ENCODE measurements around the gene VPS51.
A peak's percentile ranks its signal among the peaks of the same experiment; 100 is the strongest.

The VPS51 gene

GRCh38 chr11:65083834-65084597 lies 12.0 kb upstream of the VPS51 start, which contains the start of the genes CDCA5 and ZFPL1:
TSS of gene CDCA5 (minus strand) at chr11:65084040. CDS start at chr11:65083978, 62 bp downstream.
TSS of gene ZFPL1 (plus strand) at chr11:65084222. CDS start at chr11:65084699, 477 bp downstream.
- peak; percentile 99 for DNase-seq (ENCODE audit: low spot score)
- no peak for TF ChIP-seq CTCF (IDR thresholded peaks at IDR 0.05; ENCODE audit: extremely low read depth, insufficient read depth, missing control alignments)
- in situ Hi-C loops (cut with MboI; ENCODE audit: low pct_unique_long_range_greater_than_20kb, low sequenced_read_pairs, unreplicated experiment) = no loop called here

GRCh38 chr11:65084598-65085375 lies 11.2 kb upstream of the VPS51 start:
- no peak for DNase-seq (ENCODE audit: low spot score)
- TF ChIP-seq CTCF (IDR thresholded peaks at IDR 0.05; ENCODE audit: extremely low read depth, insufficient read depth, missing control alignments) = no peak
- in situ Hi-C loops (cut with MboI; ENCODE audit: low pct_unique_long_range_greater_than_20kb, low sequenced_read_pairs, unreplicated experiment) = no loop called here

GRCh38 chr11:65085446-65085845 lies 10.6 kb upstream of the VPS51 start:
- no peak for TF ChIP-seq CTCF (IDR thresholded peaks at IDR 0.05; ENCODE audit: extremely low read depth, insufficient read depth, missing control alignments)
- in situ Hi-C loops (cut with MboI; ENCODE audit: low pct_unique_long_range_greater_than_20kb, low sequenced_read_pairs, unreplicated experiment) = no loop called here

GRCh38 chr11:65086809-65087208 lies 9.2 kb upstream of the VPS51 start:
- in situ Hi-C loops (cut with MboI; ENCODE audit: low pct_unique_long_range_greater_than_20kb, low sequenced_read_pairs, unreplicated experiment) = no loop called here
- no peak for DNase-seq (ENCODE audit: low spot score)
- no peak for TF ChIP-seq CTCF (IDR thresholded peaks at IDR 0.05; ENCODE audit: extremely low read depth, insufficient read depth, missing control alignments)

More at GRCh38 chr11:65085446-65085845, 10.6 kb upstream of the VPS51 start:
- DNase-seq (ENCODE audit: low spot score) = no peak

- TF ChIP-seq CTCF (IDR thresholded peaks at IDR 0.05; ENCODE audit: extremely low read depth, insufficient read depth, missing control alignments) = no peak
- DNase-seq (ENCODE audit: low spot score) = no peak
- in situ Hi-C loops (cut with MboI; ENCODE audit: low pct_unique_long_range_greater_than_20kb, low sequenced_read_pairs, unreplicated experiment) = no loop called here
Observed at GRCh38 chr11:65087216-65087615, 8.8 kb upstream of the VPS51 start.

GRCh38 chr11:65087827-65088226 lies 8.2 kb upstream of the VPS51 start:
- in situ Hi-C loops (cut with MboI; ENCODE audit: low pct_unique_long_range_greater_than_20kb, low sequenced_read_pairs, unreplicated experiment) = no loop called here
- TF ChIP-seq CTCF (IDR thresholded peaks at IDR 0.05; ENCODE audit: extremely low read depth, insufficient read depth, missing control alignments) = no peak
- no peak for DNase-seq (ENCODE audit: low spot score)
